SU-DHL-6 (cell line): Measurements from ENCODE around the gene SGMS2.

Experiments
- EZH2phosphoT487 ChIP-seq: fragments of 200-600 bp; sonication (generic), shearing (Covaris generic); conservative IDR thresholded peaks from 2 replicates; pipeline ENCODE4 v1.6.1; 2018; ENCODE audit warnings: mild to moderate bottlenecking, antibody characterized with exemption, low read length, moderate library complexity, mixed read lengths
- TF ChIP-seq, protein P1 (sequence below): fragments of 200-600 bp; sonication (generic); IDR thresholded peaks from one replicate; pipeline ENCODE4 v1.5.1; 2017; ENCODE audit warnings: antibody characterized with exemption, mild to moderate bottlenecking, low read length, moderate library complexity; ENCODE audit not compliant: insufficient read depth, poor library complexity, severe bottlenecking

DNA sequence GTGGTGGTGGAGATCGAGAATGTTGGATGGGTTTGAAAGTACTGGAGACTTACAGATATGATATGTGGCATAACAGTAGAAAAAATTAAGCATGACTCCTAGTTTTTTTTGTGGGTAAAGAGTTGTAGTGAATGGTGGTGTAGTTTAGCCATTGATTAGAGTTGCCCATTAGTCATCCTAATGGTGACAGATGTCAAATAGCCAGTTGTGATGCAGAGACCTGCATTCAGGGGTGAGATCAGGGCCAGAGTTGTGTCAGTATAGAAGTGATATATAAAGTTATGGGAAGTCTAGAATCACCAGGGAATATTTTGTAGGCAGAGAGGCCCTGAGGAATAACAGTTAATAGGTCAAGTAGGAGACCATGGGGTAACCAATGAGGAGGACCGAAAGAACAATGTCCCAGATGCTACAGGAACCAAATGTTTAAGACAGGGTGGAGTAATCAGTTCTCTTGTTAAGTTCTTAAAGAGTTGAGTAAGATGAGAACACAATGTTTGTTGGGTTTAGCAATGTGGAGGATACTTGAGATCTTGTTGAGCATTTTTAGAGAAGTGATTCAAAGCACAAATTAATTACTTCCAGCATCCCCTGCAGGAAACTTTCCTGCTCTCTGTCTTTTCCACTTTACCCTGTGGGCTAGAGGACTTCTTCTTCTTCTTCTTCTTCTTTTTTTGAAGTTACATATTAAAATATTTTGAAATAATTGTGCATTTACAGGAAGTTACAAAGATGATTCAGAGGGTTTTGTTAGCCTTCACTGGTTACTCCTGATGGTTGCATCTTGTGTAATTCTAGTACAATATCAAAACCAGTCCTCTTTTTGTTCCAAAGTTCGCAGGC lies 13.3 kb downstream of the SGMS2 start:
- TF ChIP-seq, protein P1, sequence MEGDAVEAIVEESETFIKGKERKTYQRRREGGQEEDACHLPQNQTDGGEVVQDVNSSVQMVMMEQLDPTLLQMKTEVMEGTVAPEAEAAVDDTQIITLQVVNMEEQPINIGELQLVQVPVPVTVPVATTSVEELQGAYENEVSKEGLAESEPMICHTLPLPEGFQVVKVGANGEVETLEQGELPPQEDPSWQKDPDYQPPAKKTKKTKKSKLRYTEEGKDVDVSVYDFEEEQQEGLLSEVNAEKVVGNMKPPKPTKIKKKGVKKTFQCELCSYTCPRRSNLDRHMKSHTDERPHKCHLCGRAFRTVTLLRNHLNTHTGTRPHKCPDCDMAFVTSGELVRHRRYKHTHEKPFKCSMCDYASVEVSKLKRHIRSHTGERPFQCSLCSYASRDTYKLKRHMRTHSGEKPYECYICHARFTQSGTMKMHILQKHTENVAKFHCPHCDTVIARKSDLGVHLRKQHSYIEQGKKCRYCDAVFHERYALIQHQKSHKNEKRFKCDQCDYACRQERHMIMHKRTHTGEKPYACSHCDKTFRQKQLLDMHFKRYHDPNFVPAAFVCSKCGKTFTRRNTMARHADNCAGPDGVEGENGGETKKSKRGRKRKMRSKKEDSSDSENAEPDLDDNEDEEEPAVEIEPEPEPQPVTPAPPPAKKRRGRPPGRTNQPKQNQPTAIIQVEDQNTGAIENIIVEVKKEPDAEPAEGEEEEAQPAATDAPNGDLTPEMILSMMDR, result no peak
- no peak for TF ChIP-seq EZH2phosphoT487
